Right lobe of liver (tissue), 4 donors: ENCODE data around the gene WWP2.
"Not testable (repeated sequence)": the region's sequence is repeated elsewhere in the genome, so short reads cannot be mapped to it uniquely, and the experiment has no call there.

Experiments
- POLR2A ChIP-seq: fragments of 450-650 bp; IDR thresholded peaks from one replicate; pipeline ENCODE4 v1.6.1; 2017; ENCODE audit warnings: antibody characterized with exemption, mild to moderate bottlenecking
- TF ChIP-seq, protein P1 (sequence below), 4 donors: fragments of 200-600 bp in 3 of 4; fragments of 450-650 bp in 1 of 4; IDR thresholded peaks; one replicate each; pipeline versions ENCODE4 v1.5.1 to v1.8.0; 2016 to 2022; ENCODE audit warnings: antibody characterized with exemption in 4 of 4, mild to moderate bottlenecking in 2 of 4
- donor health status: DM: no; HTN: no; CAD: no.
- donor health status: DM: no; HTN: no; CAD: no.
- donor health status: DM: no; HTN: yes; CAD: no.

DNA sequence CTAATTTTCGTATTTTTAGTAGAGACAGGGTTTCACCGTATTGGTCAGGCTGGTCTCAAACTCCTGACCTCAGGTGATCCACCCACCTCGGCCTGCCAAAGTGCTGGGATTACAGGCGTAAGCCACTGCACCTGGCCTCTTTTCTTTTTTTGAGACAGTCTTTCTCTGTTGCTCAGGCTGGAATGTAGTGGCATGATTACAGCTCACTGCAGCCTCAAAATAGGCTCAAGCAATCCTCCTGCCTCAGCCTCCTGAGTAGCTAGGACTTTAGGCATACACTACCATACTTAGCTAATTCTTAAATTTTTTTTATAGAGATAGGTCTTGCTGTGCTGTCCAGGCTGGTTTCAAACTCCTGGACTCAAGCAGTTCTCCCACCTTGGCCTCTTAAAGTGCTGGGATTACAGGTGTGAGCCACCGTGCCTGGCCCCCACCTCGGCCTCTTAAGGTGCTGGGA lies 29.3 kb downstream of the WWP2 start:
- TF ChIP-seq, protein P1, sequence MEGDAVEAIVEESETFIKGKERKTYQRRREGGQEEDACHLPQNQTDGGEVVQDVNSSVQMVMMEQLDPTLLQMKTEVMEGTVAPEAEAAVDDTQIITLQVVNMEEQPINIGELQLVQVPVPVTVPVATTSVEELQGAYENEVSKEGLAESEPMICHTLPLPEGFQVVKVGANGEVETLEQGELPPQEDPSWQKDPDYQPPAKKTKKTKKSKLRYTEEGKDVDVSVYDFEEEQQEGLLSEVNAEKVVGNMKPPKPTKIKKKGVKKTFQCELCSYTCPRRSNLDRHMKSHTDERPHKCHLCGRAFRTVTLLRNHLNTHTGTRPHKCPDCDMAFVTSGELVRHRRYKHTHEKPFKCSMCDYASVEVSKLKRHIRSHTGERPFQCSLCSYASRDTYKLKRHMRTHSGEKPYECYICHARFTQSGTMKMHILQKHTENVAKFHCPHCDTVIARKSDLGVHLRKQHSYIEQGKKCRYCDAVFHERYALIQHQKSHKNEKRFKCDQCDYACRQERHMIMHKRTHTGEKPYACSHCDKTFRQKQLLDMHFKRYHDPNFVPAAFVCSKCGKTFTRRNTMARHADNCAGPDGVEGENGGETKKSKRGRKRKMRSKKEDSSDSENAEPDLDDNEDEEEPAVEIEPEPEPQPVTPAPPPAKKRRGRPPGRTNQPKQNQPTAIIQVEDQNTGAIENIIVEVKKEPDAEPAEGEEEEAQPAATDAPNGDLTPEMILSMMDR (IDR thresholded peaks at IDR 0.05), result not testable (repeated sequence)
- TF ChIP-seq POLR2A, result not testable (repeated sequence)
